ENCODE results near the gene CAPN9.
A peak's percentile ranks its signal among the peaks of the same experiment; 100 is the strongest.

Gene CAPN9

DNA sequence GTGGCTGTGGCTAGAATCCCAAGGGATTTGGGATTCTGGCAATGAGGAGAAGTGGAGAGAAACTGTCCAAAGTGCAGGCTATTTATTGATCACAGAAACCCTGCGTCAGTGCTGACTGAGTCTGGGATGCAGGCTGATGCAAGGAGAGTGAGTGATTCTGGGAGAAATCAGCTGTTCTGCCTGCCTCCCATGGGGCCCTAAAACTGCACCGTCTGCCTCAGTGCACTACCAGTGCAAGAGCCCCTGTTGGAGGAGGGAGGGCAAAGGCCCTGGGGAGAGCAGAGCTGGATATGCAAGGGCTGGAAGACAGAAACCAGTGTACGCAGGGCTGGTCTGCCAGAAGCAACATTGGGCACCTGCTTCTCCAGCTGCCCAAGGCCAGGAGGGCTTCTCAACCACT is 78.6 kb downstream of the CAPN9 start:
- no peak for DNase-seq (ENCODE audit: low spot score)
- TF ChIP-seq, protein P1, sequence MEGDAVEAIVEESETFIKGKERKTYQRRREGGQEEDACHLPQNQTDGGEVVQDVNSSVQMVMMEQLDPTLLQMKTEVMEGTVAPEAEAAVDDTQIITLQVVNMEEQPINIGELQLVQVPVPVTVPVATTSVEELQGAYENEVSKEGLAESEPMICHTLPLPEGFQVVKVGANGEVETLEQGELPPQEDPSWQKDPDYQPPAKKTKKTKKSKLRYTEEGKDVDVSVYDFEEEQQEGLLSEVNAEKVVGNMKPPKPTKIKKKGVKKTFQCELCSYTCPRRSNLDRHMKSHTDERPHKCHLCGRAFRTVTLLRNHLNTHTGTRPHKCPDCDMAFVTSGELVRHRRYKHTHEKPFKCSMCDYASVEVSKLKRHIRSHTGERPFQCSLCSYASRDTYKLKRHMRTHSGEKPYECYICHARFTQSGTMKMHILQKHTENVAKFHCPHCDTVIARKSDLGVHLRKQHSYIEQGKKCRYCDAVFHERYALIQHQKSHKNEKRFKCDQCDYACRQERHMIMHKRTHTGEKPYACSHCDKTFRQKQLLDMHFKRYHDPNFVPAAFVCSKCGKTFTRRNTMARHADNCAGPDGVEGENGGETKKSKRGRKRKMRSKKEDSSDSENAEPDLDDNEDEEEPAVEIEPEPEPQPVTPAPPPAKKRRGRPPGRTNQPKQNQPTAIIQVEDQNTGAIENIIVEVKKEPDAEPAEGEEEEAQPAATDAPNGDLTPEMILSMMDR (IDR thresholded peaks at IDR 0.05; ENCODE audit: borderline replicate concordance, control extremely low read depth, extremely low read depth, insufficient read depth, missing control alignments) = no peak
- in situ Hi-C loops (cut with MboI; ENCODE audit: low sequenced_read_pairs, unreplicated experiment) = no loop called here

DNA sequence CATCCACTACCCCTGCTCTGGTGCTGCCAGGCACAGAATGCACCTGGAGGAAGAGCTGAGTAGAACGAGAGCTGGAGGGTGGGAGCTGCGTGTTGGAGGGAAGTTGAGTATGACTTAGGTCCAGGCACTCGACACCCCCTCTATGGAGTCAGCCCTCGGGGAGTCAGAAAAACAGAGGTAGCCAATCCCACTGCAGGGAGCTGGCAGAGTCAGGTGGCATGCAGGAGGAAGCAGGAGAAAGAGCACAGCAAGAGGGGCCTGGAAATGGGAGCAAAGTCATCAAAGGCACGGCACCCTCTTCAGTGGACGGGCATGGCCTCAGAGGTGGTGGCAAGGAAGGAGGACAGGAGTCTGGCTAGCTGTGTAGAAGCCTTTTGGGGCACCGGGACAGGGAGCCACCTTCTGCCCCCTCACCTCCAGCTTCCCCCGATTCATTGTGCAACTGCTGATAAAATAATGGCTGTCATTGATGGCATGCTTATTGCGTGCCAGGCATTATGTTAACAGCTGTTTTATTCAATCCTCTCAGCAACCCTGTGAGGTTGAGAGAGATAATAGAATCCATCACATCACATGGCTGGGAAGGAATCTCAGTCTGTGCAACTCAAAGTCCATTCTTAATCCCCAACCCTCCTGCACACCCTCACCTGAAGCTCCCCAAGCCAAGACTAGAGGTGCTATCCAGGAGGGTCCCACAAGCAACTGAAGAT is 79.1 kb downstream of the CAPN9 start:
- in situ Hi-C loops (cut with MboI; ENCODE audit: low sequenced_read_pairs, unreplicated experiment) = no loop called here
- TF ChIP-seq, protein P1 (IDR thresholded peaks at IDR 0.05; ENCODE audit: borderline replicate concordance, control extremely low read depth, extremely low read depth, insufficient read depth, missing control alignments) = no peak

DNA sequence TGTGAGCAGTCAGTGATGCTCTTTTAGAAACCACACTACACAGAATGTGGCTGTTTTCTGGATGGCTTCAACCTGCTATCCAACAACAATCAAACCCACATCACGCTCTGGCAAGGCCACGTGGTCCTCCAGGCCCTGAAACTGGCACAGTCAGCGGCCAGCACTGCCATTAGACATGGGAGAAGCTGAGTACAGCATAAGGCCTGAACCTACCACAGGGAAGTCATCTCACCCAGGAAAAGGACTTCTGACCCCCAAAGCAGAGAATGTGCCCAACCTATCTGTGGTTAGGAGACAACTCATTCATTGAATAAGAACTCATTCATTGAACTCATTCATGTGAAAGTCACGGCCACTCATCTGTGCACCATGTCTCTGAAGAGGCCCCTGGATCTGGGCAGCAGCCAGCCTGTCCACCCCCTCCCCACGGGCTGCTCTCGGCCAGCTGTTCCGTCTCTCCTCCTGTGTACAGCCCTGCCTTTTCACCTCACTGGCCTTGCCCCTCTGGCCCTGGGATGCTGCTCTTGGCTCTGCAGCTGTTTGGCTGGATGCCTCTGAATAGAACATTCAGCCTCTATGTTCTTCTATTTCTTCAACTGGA is 80.0 kb downstream of the CAPN9 start:
- DNase-seq (ENCODE audit: low spot score) = peak; percentile 6
- TF ChIP-seq, protein P1 (IDR thresholded peaks at IDR 0.05; ENCODE audit: borderline replicate concordance, control extremely low read depth, extremely low read depth, insufficient read depth, missing control alignments) = no peak
- in situ Hi-C loops (cut with MboI; ENCODE audit: low sequenced_read_pairs, unreplicated experiment) = no loop called here

More for the DNA sequence above, 79.1 kb downstream of the CAPN9 start:
- DNase-seq (ENCODE audit: low spot score) = no peak

DNA sequence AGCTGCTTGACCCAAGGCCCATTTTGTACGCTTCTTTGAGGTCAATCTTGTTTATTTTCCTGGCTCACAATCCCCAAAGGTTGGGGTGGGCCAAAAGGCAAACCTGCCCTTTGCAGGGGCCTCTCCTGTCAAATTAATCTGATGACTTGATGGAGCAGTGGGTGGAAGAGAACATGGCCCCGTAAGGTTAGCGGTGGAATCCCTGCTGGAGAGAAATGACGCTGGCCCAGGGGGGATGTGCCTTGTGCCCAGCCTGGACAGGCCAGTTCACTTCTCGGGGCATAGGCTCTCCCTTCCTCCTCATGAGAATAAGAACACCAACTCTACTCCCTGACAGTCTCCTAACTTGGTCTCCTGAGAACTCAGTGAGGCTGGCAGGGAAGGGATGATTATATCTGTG is 80.6 kb downstream of the CAPN9 start:
- no peak for DNase-seq (ENCODE audit: low spot score)
- in situ Hi-C loops (cut with MboI; ENCODE audit: low sequenced_read_pairs, unreplicated experiment) = no loop called here
- TF ChIP-seq, protein P1 (IDR thresholded peaks at IDR 0.05; ENCODE audit: borderline replicate concordance, control extremely low read depth, extremely low read depth, insufficient read depth, missing control alignments) = no peak

DNA sequence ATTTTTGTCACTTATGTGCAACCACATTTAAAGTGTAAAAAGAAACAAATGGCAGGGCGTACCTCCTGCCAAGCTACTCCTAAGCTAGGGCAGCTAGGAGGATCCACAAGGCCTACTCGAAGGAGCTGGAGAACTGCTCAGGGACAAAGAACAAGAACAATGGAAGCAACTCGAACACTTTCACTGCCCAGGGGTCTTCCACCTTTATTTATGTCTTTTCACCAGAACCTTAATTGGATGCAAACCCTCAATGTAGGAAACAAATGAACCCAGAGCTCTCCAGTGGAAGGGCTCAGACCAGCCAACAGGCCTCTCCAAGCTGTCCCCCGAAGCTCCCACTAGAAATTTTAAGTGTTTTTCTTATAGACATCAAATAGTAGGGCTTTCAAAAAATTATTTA is 81.2 kb downstream of the CAPN9 start:
- no peak for DNase-seq (ENCODE audit: low spot score)
- in situ Hi-C loops (cut with MboI; ENCODE audit: low sequenced_read_pairs, unreplicated experiment) = no loop called here
- TF ChIP-seq, protein P1 (IDR thresholded peaks at IDR 0.05; ENCODE audit: borderline replicate concordance, control extremely low read depth, extremely low read depth, insufficient read depth, missing control alignments) = no peak

DNA sequence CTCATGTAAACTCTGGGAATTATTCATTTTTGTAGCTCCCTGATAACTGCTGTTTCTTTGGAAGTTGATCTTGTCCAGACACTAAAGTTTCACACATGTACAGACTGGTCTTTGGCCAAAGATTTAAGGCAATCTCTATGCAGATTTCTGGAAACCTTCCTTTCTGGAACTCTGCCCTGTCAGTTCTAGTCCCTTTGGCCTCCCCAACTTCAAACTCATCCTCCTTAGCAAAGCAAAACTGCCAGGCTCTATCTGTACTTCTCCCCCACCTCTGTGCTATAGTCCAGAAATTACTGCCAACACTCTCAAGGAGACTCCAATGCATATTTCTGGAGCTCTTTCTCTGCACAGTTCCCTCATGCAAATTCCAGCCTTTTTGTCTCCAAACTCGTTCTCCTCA is 84.6 kb downstream of the CAPN9 start:
- no peak for DNase-seq (ENCODE audit: low spot score)
- TF ChIP-seq, protein P1 (IDR thresholded peaks at IDR 0.05; ENCODE audit: borderline replicate concordance, control extremely low read depth, extremely low read depth, insufficient read depth, missing control alignments) = no peak
- in situ Hi-C loops (cut with MboI; ENCODE audit: low sequenced_read_pairs, unreplicated experiment) = no loop called here

Data from GM13976 (cell line).